Spleen (tissue), 11 donors: ENCODE measurements around the gene SELENOH. TPM values are rescaled to one million over a fixed set of nuclear protein-coding genes. Genes with fewer than 3 reads are reported as not detected.
A peak's percentile ranks its signal among the peaks of the same experiment; 100 is the strongest.
"Not testable (repeated sequence)": the region's sequence is repeated elsewhere in the genome, so short reads cannot be mapped to it uniquely, and the experiment has no call there.

ENCODE experiments used
- DNase-seq: peaks from one replicate; pipeline ENCODE4 v3.0.0-alpha.2; 2020
- H3K27ac ChIP-seq, 8 donors: fragments of 200-600 bp; sonication (generic) in 7 of 8; 1 replicate in 4 of 8; 2 replicates in 4 of 8; pipeline versions ENCODE4 v1.5.0 to v1.8.0; 2016 to 2021; ENCODE audit warnings: inconsistent platforms in 4 of 8, mild to moderate bottlenecking in 4 of 8, moderate library complexity in 1 of 8
- H3K27me3 ChIP-seq, 7 donors: fragments of 200-600 bp; sonication (generic) in 6 of 7; replicated peaks in 1 of 7; 1 replicate in 4 of 7; 2 replicates in 3 of 7; pipeline versions ENCODE4 v1.5.0 to v1.8.0; 2016 to 2021; ENCODE audit warnings: inconsistent platforms in 3 of 7, mild to moderate bottlenecking in 1 of 7
- H3K36me3 ChIP-seq, 6 donors: fragments of 200-600 bp; sonication (generic) in 5 of 6; 1 replicate in 4 of 6; 2 replicates in 2 of 6; pipeline versions ENCODE4 v1.5.0 to v1.8.0; 2016 to 2021; ENCODE audit warnings: inconsistent platforms in 2 of 6
- H3K4me1 ChIP-seq, 6 donors: fragments of 200-600 bp; sonication (generic) in 5 of 6; 1 replicate in 3 of 6; 2 replicates in 3 of 6; pipeline versions ENCODE4 v1.5.0 to v1.8.0; 2016 to 2021; ENCODE audit warnings: inconsistent platforms in 3 of 6
- H3K4me3 ChIP-seq, 8 donors: fragments of 200-600 bp; sonication (generic) in 7 of 8; 1 replicate in 4 of 8; 2 replicates in 4 of 8; pipeline versions ENCODE4 v1.5.0 to v1.8.0; 2016 to 2021; ENCODE audit warnings: inconsistent platforms in 4 of 8, mild to moderate bottlenecking in 4 of 8, moderate library complexity in 2 of 8
- H3K9me3 ChIP-seq, 8 donors: fragments of 200-600 bp; sonication (generic) in 7 of 8; 1 replicate in 4 of 8; 2 replicates in 4 of 8; pipeline versions ENCODE4 v1.5.0 to v1.8.0; 2016 to 2021; ENCODE audit warnings: inconsistent platforms in 4 of 8
- CTCF ChIP-seq, 11 experiments: fragments of 200-600 bp in 7 of 11; fragments of 450-650 bp in 4 of 11; sonication (generic) in 4 of 11; IDR thresholded peaks in 8 of 11; conservative IDR thresholded peaks in 3 of 11; 1 replicate in 7 of 11; 2 replicates in 4 of 11; pipeline versions ENCODE4 v1.4.0 to v1.8.0; 2016 to 2021; ENCODE audit warnings: antibody characterized with exemption in 11 of 11, inconsistent platforms in 4 of 11, mild to moderate bottlenecking in 1 of 11
- POLR2A ChIP-seq, 3 donors: fragments of 450-650 bp; IDR thresholded peaks; one replicate each; pipeline ENCODE4 v1.5.1; 2017; ENCODE audit warnings: antibody characterized with exemption in 3 of 3, mild to moderate bottlenecking in 1 of 3
- POLR2AphosphoS5 ChIP-seq, 3 donors: sonication (generic); formaldehyde crosslinking; IDR thresholded peaks; one replicate each; pipeline ENCODE4 v1.5.1; 2017; ENCODE audit warnings: antibody characterized with exemption in 3 of 3
- WGBS, 5 donors: extraction: QIAGEN DNeasy Blood & Tissue Kit in 3 of 5; methylation state at CpG; one replicate each; pipeline versions ENCODE4 v1.1.5 to v1.1.7; 2013 to 2018; 5-methylcytosine and 5-hydroxymethylcytosine counted together
- intact Hi-C: fragments of 100-400 bp; cut with DNase I; formaldehyde crosslinking; loops from one replicate; pipeline ENCODE4 v1.15.0; 2023; ENCODE audit warnings: low total_unique reads
- polyA plus RNA-seq, 3 donors: library from polyadenylated mRNA; stranded (reverse); fragments of 200-250 nt; gene quantifications; one replicate each; pipeline ENCODE4 v1.2.1, GENCODE V29; 2013
- total RNA-seq, 7 donors: library from RNA; depleted of rRNA in 3 of 7; stranded (reverse); fragments of >200 nt in 3 of 7; fragmentation: NEBNext Ultra II Directional in 4 of 7; extraction: Animal tissue kit (Norgen Biotek cat#: 25700) in 4 of 7; gene quantifications; one replicate each; pipeline versions ENCODE4 v1.1.0 to v1.2.1, GENCODE V29; 2016 to 2021
- donor health status: healthy with polysubstance abuse.
- donor health status: DM: no; HTN: no; CAD: no; lungs with moderate emphysema.
- donor health status: DM: no; HTN: no; CAD: no.
- donor health status: Bipolar disorder and iron deficiency.
- donor health status: healthy.
- donor health status: DM: no; HTN: no; CAD: no.
- donor health status: DM: yes; HTN: yes; CAD: no.

Gene SELENOH
- total and polyA plus RNA-seq, 10 donors, result 79.1 to 247 (median 115) TPM

DNA sequence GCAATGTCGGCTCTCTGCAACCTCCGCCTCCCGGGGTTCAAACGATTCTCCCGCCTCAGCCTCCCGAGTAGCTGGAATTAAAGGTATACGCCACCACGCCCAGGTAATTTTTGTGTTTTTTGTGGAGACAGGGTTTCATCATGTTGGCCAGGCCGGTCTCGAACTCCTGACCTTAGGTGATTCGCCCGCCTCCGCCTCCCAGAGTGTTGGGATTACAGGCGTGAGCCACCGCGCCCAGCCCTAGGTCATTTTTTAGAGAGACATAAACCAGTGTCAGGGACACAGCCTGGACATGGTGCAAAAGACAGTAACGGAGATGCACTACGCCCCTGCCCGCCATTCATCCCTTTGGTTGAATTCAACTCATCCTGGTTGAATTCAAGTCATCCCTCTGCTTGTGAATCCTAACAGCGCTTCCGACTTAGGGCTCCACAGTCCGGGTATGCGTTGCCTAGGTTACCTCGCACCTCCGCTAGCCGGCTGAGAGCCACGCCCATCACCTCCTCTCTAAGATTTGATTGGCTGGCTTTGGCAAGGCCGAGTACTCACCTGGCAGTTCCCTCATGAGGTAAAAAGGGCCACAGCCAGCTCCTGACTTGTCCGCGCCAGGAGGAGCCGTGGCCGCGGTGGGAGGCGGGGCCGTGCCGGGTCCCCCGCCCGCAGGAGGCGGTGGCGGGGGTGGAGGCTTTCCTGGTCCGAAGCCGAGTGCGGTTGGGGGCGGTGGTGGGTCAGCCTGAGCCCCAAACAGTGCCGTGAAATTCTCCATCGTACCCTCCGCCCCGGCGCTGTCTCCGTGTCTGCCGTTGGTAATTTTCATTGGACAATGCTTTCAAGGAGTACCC lies 29.7 kb upstream of the SELENOH start, which contains the start of gene MED19:
Gene MED19 (minus strand): TSS at position 802 of the 842 bp plus-strand sequence. CDS start 36 bp downstream, at position 766.
- peak in 1 of 11 experiments; percentile 9 for TF ChIP-seq CTCF (IDR thresholded peaks at IDR 0.05 in 8 of 11, conservative IDR thresholded peaks at IDR 0.05 in 3 of 11)
- no peak for TF ChIP-seq POLR2A (IDR thresholded peaks at IDR 0.05)
- peak; percentile 41 to 76 (median 58) for TF ChIP-seq POLR2AphosphoS5 (IDR thresholded peaks at IDR 0.05)
- 7 to 13% (median 10%) methylated on average over 35 to 51 of the region's 51 CpGs for WGBS, 5 donors

GRCh38 chr11:57712256-57713150 lies 28.8 kb upstream of the SELENOH start, which contains the start of gene TMX2:
TSS of gene TMX2 (plus strand) at chr11:57712593. CDS start at chr11:57712619, 26 bp downstream.
- TF ChIP-seq POLR2A (IDR thresholded peaks at IDR 0.05), result no peak
- TF ChIP-seq POLR2AphosphoS5 (IDR thresholded peaks at IDR 0.05), result peak; percentile 86 to 89 (median 89)
- TF ChIP-seq CTCF (IDR thresholded peaks at IDR 0.05 in 8 of 11, conservative IDR thresholded peaks at IDR 0.05 in 3 of 11), result peak in 3 of 11 experiments; percentile 8 to 26 (median 12)
- peak within 1 kb of the TSS; percentile 90 to 99 (median 96) for H3K4me3 ChIP-seq
- H3K9me3 ChIP-seq, result no peaks in the 10 kb centered on the region
- peak within 1 kb of the TSS; percentile 85 to 96 (median 92) for H3K27ac ChIP-seq
- H3K4me1 ChIP-seq, result peaks cover 27 to 69% (median 48%) of the 10 kb centered on the region in 6 donors
- H3K27me3 ChIP-seq, result no peaks in the 10 kb centered on the region
- intact Hi-C loops, result no loop called here
- DNase-seq, result peak; percentile 95
- WGBS, 5 donors, result 0 to 1% (median 0%) methylated on average over 22 to 53 of the region's 53 CpGs
- peaks cover 0 to 19% (median 0%) of the 10 kb centered on the region in 6 donors for H3K36me3 ChIP-seq

More for the DNA sequence above, 29.7 kb upstream of the SELENOH start, which contains the start of gene MED19:
- peak within 1 kb of the TSS; percentile 90 to 99 (median 96) for H3K4me3 ChIP-seq
- H3K27ac ChIP-seq, result peak within 1 kb of the TSS; percentile 85 to 96 (median 92)
- peaks cover 27 to 69% (median 49%) of the 10 kb centered on the region in 6 donors for H3K4me1 ChIP-seq
- H3K9me3 ChIP-seq, result no peaks in the 10 kb centered on the region
- no peaks in the 10 kb centered on the region for H3K27me3 ChIP-seq
- intact Hi-C loops, result no loop called here
- peak; percentile 95 for DNase-seq
- H3K36me3 ChIP-seq, result peaks cover 0 to 18% (median 0%) of the 10 kb centered on the region in 6 donors

DNA sequence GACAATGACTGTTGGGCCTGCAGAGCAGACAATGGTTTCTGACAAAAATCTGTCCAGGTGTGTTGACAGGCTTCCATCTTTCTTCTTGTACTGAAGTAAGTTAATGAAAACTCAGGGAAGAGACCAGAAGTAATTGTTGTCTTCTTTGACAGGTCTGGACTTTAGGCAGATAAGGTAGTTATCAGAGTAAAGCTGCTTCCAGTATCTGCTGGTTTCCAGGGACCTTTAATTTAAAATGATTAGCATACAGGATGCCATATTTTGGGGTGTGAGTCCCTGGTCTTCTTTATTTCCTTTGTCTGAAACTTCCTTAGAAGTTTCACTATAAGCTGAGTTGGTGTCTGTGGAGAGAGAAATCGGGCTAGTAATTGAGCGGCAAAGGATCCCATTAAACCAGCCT lies 27.5 kb upstream of the SELENOH start:
- 93 to 98% (median 95%) methylated on average over 2 of the region's 2 CpGs for WGBS, 5 donors
- no peaks in the 10 kb centered on the region for H3K9me3 ChIP-seq
- H3K4me3 ChIP-seq, result peak overlapping the region in 6 of 8 donors; percentile 90 to 99 (median 94)
- no peaks in the 10 kb centered on the region for H3K27me3 ChIP-seq
- H3K4me1 ChIP-seq, result peaks cover 27 to 59% (median 46%) of the 10 kb centered on the region in 6 donors
- intact Hi-C loops, result no loop called here
- no peak overlapping the region for H3K27ac ChIP-seq
- DNase-seq, result no peak
- peaks cover 0 to 29% (median 2%) of the 10 kb centered on the region in 6 donors for H3K36me3 ChIP-seq
- TF ChIP-seq POLR2A (IDR thresholded peaks at IDR 0.05), result no peak
- no peak for TF ChIP-seq CTCF (IDR thresholded peaks at IDR 0.05 in 8 of 11, conservative IDR thresholded peaks at IDR 0.05 in 3 of 11)
- no peak for TF ChIP-seq POLR2AphosphoS5 (IDR thresholded peaks at IDR 0.05)

DNA sequence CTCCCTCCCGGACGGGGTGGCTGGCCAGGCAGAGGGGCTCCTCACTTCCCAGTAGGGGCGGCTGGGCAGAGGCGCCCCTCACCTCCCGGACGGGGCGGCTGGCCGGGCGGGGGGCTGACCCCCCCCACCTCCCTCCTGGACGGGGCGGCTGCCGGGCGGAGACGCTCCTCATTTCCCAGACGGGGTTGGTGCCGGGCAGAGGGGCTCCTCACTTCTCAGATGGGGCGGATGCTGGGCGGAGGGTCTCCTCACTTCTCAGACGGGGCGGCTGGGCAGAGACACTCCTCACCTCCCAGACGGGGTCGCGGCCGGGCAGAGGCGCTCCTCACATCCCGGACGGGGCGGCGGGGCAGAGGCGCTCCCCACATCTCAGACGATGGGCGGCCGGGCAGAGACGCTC lies 24.6 kb upstream of the SELENOH start:
- WGBS, 5 donors, result 95 to 100% (median 97%) methylated on average over 3 to 25 of the region's 34 CpGs; no CpG with 5 or more reads in 1 of the 5 donors
- Histone ChIP-seq H3K4me1 (peaks cover 18 to 36% (median 25%) of the 10 kb centered on the region in 6 donors), H3K36me3 (peaks cover 0 to 48% (median 9%) of the 10 kb centered on the region in 6 donors)
- H3K4me3 ChIP-seq, H3K9me3 ChIP-seq, H3K27me3 ChIP-seq, intact Hi-C loops, H3K27ac ChIP-seq, DNase-seq: not testable (repeated sequence)
